ENCODE measurements around the gene UMOD.
"Not testable (repeated sequence)": the region's sequence is repeated elsewhere in the genome, so short reads cannot be mapped to it uniquely, and the experiment has no call there.

The UMOD gene

DNA sequence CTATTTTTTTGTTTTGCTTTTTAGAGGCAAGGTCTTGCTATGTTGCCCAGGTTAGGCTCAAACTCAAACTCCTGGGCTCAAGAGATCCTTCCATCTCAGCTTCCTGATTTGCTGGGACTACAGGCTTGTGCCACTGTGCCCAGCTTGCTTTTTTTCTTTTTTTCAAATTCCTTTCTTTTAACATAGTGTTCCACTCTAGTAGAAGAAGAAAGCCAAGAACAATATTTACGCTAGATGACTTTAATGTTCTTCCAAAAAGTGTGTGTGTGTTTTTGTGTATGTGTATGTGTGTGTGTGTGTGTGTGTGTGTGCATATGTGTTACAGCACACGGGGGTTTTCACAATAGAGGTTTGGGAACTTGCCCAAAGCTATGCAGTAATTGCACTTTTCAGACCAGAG lies 10.7 kb upstream of the UMOD start:
- no peak for DNase-seq

DNA sequence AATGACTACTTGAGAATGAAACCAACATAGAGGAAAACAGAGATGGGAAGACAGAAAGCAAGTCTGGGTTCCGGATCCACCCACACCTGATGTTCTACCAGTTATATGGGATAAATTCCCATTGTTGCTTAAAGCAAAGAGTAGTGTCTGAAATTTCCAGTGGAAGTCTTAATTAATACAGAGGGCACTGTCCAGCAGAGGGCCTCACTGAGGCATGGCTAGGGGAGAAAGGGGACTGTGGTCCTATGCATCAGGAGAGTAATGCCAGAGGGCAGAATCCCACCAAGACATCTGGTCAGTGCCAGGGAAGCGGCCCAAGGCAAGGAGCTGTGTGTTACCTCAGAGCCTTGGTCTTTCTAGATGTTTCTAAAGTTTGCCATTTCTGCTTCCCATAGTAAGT lies 7.5 kb upstream of the UMOD start:
- no peak for DNase-seq

DNA sequence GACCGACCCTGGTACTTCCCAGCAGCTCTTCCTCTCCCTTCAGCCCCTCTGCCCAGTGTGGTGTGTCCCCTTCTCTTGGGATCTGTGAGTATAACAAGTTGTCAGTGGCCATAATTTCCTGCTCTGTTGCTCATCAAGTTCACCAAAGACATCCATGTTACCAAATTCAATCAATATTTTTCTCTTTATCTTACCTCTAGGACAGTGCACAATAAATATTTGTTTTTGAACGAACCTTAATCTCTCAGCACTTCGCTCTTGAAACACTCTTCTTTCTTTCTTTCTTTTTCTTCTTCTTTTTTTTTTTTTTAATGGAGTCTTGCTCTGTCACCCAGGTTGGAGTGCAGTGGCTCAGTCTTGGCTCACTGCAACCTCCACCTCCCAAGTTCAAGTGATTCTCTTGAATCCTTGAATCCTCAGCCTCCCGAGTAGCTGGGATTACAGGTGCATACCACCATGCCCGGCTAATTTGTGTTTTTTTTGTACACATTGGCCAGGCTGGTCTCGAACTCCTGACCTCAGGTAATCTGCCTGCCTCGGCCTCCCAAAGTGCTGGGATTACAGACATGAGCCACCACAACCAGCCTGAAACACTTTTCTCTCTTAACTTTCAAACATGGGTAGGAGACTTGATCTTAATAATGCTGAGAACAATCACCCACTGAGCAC lies 2.7 kb upstream of the UMOD start:
- DNase-seq: no peak

DNA sequence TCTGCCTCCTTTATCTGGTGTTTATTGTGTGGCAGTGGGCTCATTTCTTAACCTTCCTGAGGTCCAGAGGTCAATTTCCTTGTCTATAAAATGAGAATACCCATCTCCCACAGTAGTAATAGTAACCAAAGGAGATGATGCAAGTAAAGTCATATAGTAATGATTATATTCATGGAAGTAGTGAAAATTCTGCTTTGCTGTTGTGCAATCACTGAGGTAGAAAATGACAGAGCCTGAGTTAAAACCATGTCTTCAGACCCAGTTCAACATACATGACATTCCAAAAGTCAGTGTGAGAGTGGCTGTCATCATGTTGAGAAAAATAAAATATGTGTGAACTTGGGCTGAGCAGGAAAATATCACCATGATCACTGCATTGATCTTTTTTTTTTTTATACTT lies 864 bp upstream of the UMOD start:
- DNase-seq: no peak

DNA sequence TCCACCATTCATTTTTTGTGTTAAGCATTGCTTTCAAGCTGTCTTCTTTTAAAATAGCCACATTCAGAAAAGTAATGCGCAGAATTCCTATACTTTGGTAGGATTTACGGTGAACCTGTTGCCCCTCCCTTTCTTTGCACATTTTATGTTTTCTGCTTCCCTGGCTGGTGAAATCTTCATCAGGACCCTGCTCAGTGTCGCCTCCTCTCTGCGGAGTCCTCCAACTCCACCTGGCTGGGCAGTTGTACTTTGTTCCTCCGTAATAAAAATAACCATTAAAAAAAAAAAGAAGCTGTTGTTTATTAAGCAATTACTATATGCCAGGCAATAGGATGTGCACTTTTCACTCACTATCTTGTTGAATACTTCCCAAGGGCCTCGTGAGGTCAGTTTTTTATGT lies 2.9 kb downstream of the UMOD start:
- no peak for DNase-seq

DNA sequence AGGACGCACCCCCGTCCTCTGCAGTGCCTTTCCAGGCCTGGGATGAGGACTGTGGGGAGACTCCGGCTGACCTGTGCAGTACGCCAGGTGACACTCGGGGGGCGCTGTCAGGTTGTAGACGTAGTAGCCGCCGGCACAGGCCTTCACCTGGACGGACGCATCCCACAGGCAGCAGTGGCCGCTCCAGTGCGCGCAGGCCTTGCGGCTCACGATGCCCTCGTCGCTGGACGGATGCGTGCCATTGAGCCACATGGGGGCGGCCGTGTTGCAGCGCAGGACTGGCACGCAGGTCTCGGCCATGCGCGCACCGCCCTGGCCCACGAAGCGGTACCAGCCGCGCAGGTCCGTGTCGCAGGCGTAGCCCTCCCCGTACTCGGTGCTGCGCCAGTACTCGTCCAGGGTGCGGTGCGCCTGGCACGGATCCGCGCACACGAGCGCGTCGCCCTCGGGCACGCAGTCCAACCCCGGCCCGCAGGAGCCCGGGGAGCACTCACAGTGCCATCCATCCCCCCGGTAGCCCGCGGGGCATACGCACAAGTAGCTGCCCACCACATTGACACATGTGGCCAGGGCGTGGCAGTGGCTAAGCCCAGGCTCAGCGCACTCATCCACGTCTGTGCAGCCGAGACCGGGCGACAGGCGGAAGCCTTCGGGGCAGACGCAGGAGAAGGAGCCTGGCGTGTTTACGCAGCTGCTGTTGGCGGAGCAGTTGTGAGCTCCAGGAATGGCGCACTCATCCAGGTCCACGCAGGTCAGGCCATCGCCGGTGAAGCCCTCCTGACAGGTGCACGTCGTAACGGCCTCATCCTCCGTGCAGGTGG lies 3.9 kb downstream of the UMOD start:
- DNase-seq: no peak

DNA sequence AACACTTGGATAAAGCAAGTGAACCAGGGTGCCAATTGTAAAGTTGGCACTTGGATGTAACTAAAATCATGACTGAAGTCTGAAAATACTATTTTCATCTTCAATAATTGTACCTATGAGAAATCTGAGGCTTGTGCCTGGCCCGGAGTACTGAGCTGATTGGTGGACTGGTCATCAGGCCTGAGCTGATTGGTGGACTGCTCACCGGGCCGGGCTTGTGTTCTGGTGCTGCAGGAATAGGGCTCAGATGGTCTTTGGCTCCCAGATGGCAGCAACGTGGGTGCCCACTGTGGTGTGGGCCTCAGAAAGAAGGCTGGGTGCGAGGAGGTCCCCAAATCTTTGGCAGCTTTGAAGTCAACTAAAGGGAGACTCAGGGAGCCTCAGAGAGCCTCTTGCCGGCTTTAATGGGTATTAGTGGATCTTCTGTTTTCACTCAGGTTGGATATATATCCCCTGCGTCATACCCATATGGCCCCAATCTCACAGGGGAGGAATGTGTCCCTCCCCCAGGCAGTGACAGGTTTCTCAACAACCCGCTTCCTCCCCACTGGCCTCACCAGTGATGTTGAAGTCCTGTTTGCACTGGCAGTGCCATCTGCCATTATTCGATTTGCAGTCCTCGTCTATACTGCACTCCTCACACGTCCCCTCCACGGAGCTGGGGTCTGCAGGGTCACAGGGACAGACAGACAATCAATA lies 4.7 kb downstream of the UMOD start:
- no peak for DNase-seq

DNA sequence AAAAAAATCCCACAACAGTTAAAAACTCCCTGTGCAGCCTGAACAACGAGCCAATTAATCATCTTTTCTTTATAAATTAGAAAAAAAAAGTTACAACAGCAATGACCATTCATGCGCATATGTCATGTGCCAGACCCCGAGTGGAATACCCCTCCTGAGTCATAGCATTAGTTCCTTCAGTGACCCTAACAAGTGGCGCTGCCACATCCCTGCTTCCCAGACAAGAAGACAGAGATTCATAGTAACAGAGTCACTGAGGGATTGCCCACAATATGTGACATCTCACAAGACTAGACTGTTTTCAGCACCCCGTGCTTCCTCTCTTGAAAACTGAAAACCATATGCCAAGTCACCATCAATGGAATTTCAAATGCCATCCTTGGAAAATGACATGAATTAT lies 7.9 kb downstream of the UMOD start:
- no peak for DNase-seq

DNA sequence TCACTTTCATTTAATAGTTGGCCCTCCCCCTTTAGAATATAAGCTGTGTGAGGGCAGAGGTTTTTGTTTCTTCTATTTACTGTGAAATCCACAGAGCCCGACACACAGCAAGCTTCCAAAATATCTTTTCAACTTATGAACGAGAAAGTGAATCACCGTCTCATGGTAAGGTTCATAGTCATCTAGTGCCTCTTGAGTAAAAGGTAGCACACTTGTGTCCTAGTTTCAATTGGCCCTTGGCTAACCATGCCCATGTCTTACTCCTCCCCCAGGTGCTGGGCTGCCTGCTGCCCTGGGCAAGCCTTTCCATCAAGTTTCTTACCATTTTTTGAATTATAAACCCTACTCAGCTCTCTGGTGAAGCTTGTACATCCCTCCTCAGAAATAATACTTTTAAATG lies 12.8 kb downstream of the UMOD start:
- no peak for DNase-seq

DNA sequence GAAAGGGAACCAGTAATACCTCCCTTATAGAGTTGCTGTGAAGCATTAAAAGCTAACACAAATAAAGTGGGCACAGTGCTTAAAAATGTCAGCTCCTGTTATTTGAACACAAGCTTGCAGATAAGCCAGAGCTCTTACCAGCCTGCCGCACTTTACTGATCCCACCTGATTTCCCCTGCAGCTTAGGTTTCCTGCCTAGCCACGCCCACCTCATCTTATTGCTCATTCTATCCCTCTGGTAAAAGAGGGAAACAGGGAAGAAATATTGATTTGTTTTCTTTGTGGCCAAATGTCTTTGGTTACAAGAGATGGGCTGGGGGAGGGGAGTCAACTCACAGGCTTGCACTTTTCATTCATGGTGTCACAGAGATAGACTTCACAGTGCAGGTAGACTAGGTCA lies 15.6 kb downstream of the UMOD start:
- DNase-seq: no peak

DNA sequence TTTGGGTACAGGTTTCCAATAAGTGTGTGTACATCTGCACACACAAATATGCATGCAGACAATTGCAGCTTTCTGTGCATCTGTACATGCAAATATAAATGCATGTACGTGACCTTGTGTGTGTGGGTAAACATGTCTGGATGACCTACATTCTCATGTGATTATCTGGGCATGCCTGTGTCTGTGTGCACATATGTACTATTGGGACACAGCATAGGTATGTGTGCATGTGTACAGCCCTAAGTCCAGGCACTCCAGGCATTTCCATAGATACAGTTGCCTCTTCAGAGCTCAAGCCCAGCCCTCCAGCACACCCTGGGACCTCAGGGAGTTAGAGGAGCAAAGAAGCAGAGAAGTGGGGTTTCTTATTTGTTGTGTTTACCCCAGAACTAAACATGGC lies 18.1 kb downstream of the UMOD start:
- DNase-seq: no peak

DNA sequence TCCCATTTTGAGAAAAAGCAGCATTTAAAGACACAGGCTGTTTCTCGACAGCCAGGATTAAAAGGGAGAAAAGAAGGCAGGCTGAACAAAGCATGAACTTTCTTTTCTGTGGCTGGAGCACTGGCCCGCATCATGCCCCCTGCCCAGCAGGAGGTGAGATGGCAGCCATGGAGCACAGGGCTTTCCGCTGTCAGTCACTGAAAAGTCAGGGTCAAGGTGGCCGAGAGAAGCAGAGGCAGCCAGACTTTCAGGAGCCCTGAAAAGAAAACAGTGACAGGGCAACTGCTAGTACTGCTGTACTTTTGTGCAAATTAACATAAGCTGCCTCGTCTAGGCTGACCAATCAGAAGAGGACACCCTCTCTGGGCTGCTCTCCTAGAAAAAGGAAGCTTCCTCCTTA lies 19.4 kb downstream of the UMOD start:
- no peak for DNase-seq

DNA sequence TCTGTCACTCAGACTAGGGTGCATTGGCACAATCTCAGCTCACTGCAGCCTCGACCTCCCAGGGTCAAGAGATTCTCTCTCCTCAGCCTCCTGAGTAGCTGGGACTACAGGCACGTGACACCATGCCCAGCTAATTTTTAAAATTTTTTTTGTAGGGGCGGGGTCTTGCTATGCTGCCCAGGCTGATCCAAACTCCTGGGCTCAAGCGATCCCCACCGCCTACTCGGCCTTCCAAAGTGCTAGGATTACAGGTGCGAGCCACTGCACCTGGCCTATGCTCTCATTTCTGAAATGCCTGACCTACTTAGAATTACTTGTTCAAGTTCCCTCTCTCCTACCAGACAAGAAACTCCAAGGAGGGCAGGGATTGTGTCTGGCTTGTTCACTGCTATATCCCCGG lies 20.1 kb downstream of the UMOD start:
- no peak for DNase-seq

DNA sequence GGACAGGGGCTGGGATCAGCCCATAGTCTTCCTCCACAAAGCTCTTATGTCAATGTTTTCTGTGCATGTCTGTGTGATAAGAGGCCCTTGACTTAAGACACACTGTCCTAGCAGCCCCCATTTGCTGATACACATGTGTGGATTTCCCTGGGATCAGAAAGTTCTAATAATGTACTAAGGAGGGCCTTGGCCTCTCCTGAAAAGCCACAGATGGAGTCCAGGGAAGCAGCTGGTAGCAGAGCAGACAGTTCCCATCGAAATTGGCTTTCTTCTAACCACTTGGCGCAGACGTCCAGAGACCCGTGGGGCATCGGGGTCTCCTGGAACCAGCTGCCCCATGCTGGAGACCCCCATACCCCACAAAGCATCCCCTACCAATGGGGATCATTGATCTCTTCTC lies 20.9 kb downstream of the UMOD start:
- DNase-seq: no peak

DNA sequence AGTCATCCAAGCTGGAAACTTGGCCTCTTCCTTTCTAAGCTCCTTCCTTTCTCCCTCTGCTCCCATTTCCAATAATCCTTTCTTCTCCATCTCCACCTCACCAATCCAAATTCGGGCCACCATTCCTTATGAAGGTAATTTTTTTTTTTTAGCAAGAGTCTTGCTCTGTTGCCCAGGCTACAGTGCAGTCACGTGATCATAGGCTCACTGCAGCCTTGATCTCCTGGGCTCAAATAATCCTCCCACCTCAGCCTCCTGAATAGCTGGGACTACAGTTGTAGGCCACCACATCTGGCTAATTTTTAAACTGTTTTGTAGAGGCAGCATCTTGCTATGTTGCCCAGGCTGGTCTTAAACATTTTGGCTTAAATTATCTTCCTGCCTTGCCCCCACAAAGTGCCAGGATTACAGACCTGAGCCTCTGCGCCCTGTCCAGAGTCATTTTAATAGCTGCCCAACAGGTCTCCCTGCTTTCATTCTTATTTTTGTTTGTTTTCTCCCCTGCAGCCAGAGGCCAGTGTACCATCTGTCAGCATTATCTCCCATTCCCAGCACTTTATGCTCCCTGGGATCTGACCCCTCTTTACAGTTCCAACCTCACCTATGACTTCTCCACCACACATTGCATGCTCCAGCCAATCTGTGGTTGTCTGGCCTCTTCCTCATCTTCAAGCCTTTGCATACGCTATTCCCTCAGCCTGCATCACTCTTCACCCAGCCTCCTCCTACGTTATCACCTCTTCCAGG lies 22.9 kb downstream of the UMOD start:
- DNase-seq: no peak

DNA sequence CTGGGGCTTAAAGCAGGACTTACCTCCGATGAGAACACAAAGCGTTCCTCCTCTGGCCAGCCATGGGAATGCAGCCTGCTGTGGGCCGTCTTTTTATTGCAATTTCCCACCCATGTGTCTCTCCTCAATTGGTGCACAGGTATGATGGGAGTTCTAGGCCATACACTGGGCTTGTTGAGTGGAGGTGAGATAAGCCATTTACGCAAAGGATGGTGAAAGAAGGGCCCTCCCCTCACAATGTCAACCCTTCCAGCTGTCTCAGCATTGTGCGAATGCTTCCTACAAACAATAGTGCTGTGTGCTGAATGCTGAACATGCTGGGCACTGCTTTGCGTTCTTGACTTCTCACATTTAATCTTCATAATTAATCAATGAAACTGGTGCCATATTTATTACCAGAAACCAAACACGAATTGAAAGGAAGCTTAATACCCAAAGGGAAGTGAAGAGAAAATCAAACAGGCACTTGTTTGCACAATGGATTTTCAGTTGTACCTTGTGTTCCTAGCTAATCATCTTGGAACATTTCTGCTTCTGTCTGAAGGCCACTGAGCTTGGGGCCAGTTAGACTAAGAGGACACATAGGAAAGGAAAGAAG lies 25.0 kb downstream of the UMOD start, which contains the start of gene GP2:
GP2 (minus strand) TSS at position 70 of the 598 bp plus-strand sequence. CDS start 1,082 bp downstream, outside the sequence.
- DNase-seq: no peak

DNA sequence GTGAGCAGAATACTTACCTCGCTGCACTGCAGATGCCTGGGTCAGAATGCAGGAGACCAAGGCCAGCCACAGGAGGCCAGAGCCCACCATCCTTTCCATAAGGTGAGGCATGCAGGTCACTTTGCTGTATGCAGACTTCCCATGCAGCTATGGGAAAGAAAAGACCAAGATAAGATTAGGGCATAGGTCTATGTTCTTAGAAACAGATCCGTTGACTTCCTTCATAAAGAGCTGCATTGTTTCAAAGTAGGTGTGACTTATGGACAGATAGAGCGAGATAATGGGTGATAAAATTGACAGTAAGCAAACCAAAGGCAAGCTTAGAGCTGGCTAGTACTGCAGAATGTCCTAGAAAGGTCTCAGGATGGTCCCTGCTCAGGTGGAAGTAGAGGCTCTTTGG lies 26.2 kb downstream of the UMOD start:
- DNase-seq: no peak

DNA sequence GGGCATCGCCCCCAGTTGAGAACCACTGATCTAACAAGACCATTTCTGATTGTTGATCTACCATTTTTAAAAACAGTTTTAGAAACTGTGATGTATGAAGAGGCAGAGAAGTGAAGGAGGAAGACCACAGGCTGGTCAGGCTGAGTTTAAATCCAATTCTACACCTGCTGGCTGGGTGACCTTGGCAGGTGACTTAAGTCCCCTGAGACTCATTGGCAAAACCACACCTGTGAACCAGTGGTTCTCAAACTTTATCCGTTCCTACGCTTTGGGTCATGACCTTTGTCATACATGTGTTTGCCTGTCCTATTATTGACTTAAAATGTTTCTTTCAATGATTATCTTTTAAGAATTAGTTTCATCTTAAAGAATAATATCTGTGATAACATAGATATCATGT lies 27.5 kb downstream of the UMOD start:
- DNase-seq: no peak

DNA sequence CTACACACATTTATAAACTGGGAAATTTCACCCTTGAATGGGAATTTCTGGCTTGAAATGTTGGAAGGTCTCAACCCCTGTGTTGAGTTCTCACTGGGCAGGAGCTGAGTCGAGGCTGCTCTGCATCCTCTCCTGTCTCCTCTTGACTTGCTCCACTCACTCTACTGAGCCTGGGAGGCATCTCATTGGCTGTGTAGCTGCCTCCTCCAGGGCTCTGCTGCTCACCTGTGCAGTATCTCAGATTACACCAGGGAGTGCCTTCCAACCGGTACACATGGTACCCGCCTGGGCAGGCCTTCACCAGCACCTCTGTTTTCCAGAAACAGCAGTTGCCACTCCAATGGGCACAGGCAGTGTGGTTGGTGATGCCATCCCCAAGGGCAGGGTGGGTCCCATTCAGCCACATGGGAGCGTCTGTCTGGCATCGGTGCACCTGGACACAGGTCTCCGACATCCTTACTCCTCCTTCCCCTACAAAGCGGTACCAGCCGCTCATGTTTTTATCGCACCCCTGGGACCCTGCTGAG lies 28.9 kb downstream of the UMOD start:
- no peak for DNase-seq

DNA sequence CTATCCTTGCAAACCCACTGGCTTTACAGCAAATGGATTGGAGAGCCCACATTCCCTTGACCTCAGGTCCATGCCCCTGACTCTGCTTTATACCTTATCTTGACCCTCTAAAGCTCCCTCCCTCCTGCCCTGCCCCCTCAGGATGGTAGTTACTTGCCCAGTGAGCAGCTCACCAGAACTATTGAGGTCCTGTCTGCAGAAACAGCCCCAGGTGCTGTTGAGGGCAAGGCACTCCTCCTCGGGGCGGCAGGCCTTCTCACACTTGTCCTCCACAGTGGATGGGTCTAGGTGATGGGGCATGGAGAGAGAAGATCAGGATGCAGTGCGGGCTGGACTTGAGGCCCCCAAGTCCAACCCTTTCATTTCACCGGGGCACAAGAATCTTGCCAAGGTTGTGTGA lies 29.8 kb downstream of the UMOD start:
- DNase-seq: no peak

DNA sequence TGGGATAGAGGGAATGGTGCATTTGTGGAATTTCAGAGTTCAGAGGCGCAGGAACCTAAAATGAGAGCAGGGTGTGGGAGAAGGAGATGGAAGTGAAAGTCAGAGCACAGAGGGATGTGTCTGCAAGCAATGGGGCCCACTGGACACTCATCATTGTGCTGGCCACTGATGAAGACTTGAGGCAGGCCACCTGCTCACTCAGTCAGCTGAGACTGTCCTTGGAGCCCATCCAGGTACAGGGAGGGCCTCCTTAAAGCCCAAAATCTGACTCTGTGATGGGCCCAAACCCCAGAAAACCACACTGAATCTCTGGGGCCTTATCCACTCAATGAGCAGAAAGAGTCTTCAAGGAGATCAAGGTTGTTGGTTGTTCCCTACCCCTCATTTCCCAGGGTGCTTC lies 30.8 kb downstream of the UMOD start:
- no peak for DNase-seq

DNA sequence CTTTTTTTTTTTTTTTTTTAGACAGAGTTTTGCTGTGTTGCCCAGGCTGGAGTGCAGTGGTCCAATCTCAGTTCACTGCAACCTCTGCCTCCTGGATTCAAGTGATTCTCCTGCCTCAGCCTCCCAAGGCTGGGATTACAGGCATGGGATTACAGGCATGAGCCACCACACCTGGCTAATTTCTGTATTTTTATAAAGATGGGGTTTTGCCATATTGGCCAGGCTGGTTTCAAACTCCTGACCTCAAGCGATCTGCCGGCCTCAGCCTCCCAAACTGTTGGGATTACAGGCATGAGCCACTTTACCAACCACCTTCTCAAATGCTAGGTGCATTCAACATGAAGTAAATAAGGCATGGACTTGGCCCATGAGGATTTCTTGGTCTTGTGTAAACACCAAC lies 31.5 kb downstream of the UMOD start:
- DNase-seq: not testable (repeated sequence)

DNA sequence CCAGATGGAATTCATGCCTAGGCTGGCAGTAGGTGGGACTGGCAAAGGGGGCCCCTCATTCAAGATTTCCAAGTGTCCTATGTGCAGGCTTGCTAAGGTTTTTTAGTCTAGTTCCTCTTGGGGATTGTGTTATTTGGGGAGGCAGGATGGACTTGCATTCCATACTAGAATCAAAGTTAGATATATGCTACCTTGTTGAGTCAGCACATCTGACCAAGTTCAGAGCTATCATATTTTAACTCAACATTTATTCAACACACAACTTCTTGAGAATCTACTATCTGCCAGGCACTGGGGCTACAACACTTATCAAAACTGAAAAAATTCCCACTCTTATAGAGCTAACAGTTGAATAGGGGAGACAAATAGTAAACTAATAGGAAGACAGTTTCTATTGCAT lies 31.9 kb downstream of the UMOD start:
- no peak for DNase-seq
